ENCODE data around the gene CTNNA3. TPM values are rescaled to one million over a fixed set of nuclear protein-coding genes. Genes with fewer than 3 reads are reported as not detected.

Gene CTNNA3
- total RNA-seq, 1 donor from 2014 or later, result 0.92 TPM

DNA sequence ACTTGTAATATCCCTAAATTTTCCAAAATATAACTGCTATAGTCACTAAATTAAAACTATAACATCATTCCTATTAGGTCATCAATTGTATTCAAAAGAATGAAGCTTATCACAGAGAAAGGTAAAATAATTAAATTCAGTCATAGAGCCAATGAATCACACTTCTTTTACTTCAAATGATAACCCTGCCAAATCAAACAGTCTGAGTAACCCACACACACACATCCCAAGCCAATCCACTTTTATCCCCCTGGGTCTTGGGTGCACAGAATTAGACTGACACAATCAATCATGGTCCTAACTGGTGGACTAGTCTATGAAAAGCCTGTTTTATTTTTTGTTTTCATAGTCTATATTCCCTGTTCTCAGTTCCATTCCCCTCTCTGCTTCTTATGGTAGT is 25.6 kb downstream of the CTNNA3 start:
- no peak for DNase-seq (ENCODE audit: low spot score)
- Mint-ChIP-seq H3K4me1 (ENCODE audit: low read depth) (peaks cover 31% of the 10 kb centered on the region), H3K36me3 (ENCODE audit: low read depth) (no peaks in the 10 kb centered on the region), H3K27me3 (ENCODE audit: low read depth) (no peaks in the 10 kb centered on the region), H3K4me3 (ENCODE audit: unreplicated experiment) (no peak overlapping the region), H3K27ac (ENCODE audit: unreplicated experiment) (peak overlapping the region; percentile 8), H3K9me3 (ENCODE audit: low read depth) (no peaks in the 10 kb centered on the region)
- TF ChIP-seq CTCF (IDR thresholded peaks at IDR 0.05), result no peak

DNA sequence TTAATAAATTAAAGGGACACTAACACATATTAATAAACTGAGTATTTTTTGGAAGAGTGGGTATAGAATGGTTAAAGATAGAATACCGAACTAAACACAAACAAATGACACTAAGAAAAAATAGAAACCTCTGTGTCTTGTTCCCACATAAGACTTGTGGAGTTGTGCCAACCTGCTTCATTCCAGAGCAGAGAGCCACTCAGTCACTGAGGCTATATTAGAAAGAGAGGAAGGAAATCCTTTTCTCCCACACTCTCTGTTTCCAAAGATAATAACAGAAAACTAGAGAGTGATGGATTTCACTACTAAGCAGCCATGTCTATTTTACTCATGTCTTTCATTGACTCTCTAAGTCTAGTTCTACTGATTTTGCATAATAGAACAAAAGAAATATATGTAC is 26.0 kb downstream of the CTNNA3 start:
- DNase-seq (ENCODE audit: low spot score), result no peak
- Mint-ChIP-seq H3K9me3 (ENCODE audit: low read depth) (no peaks in the 10 kb centered on the region), H3K4me1 (ENCODE audit: low read depth) (peaks cover 35% of the 10 kb centered on the region), H3K27me3 (ENCODE audit: low read depth) (no peaks in the 10 kb centered on the region), H3K36me3 (ENCODE audit: low read depth) (no peaks in the 10 kb centered on the region), H3K4me3 (ENCODE audit: unreplicated experiment) (no peak overlapping the region), H3K27ac (ENCODE audit: unreplicated experiment) (peak overlapping the region; percentile 42)
- TF ChIP-seq CTCF (IDR thresholded peaks at IDR 0.05), result no peak

DNA sequence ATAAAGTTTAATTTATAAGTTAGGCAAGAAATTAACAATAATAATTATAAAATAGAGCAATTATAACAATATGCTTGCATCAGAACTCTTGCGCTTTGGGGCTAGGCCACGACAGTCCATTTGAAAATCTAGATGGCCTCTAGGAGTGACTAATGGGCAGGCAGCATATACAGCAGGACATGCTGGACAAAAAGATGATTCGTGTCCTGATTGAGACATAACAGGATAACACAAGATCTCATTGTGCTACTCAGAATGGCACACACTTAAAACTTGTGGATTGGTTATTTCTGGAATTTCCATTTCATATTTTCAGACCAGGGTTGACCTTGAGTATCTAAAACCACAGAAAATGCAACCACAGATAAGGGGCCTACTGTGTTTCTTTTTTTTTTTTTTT is 27.5 kb downstream of the CTNNA3 start:
- Mint-ChIP-seq H3K4me1 (ENCODE audit: low read depth) (peaks cover 42% of the 10 kb centered on the region), H3K27ac (ENCODE audit: unreplicated experiment) (no peak overlapping the region), H3K27me3 (ENCODE audit: low read depth) (no peaks in the 10 kb centered on the region), H3K36me3 (ENCODE audit: low read depth) (no peaks in the 10 kb centered on the region), H3K9me3 (ENCODE audit: low read depth) (no peaks in the 10 kb centered on the region), H3K4me3 (ENCODE audit: unreplicated experiment) (no peak overlapping the region)
- DNase-seq (ENCODE audit: low spot score), result no peak
- TF ChIP-seq CTCF (IDR thresholded peaks at IDR 0.05), result no peak

DNA sequence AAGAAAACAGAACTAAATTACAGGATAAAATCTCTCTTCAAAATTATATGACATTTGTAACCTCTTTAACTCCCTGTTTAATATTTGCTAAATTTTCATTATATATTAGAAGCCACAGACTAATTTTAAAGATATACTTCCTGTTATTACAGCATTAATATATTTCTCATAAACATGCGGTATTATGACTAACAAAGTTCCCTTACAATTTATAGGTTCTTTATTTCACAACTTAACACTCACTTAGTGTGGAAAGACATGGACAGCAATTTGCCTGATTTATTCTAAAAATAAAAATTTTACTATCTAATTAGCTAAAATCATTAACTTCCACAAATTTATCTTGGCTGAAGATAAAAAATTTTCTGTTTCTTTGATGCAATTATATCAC is 29.0 kb downstream of the CTNNA3 start:
- H3K4me3 Mint-ChIP-seq (ENCODE audit: unreplicated experiment), result no peak overlapping the region
- no peak for DNase-seq (ENCODE audit: low spot score)
- H3K36me3 Mint-ChIP-seq (ENCODE audit: low read depth), result no peaks in the 10 kb centered on the region
- H3K4me1 Mint-ChIP-seq (ENCODE audit: low read depth), result peaks cover 42% of the 10 kb centered on the region
- H3K9me3 Mint-ChIP-seq (ENCODE audit: low read depth), result no peaks in the 10 kb centered on the region
- peak overlapping the region; percentile 10 for H3K27ac Mint-ChIP-seq (ENCODE audit: unreplicated experiment)
- no peaks in the 10 kb centered on the region for H3K27me3 Mint-ChIP-seq (ENCODE audit: low read depth)
- no peak for TF ChIP-seq CTCF (IDR thresholded peaks at IDR 0.05)

DNA sequence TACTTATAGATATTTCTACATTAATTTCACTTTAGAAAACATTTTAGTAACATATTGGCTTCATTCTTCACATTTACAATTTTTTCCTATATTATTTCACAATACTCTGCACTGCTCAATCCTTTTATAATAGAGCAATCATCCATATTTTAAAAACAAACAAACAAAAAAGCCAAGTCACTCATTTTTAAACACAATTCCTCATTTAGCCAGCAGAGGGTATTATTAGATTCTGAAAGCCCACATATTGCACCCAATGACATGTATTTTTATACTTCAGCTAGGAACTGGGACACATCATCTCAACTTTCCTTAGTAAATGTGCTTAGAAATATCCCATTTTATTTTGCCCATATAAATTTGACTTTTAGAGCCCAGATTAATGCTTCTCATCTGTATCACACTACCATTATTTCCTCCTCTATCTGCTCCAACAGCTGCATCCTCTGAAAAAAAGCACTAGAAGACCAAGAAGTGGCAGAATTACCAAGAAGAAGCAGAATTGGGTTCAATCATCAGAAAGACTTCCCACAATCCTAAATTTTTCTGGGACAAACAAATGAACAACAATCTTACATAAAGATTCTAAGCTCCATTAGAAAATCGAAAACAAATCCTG is 29.5 kb downstream of the CTNNA3 start:
- Mint-ChIP-seq H3K36me3 (ENCODE audit: low read depth) (no peaks in the 10 kb centered on the region), H3K4me1 (ENCODE audit: low read depth) (peaks cover 42% of the 10 kb centered on the region), H3K9me3 (ENCODE audit: low read depth) (no peaks in the 10 kb centered on the region), H3K27me3 (ENCODE audit: low read depth) (no peaks in the 10 kb centered on the region), H3K27ac (ENCODE audit: unreplicated experiment) (peak overlapping the region; percentile 34), H3K4me3 (ENCODE audit: unreplicated experiment) (no peak overlapping the region)
- peak; percentile 82 for TF ChIP-seq CTCF (IDR thresholded peaks at IDR 0.05)
- DNase-seq (ENCODE audit: low spot score), result no peak
